Thyroid gland (tissue), 4 donors: ENCODE data around the gene TRIM16. TPM values are rescaled to one million over a fixed set of nuclear protein-coding genes. Genes with fewer than 3 reads are reported as not detected.
"Not testable (repeated sequence)": the region's sequence is repeated elsewhere in the genome, so short reads cannot be mapped to it uniquely, and the experiment has no call there.

Experiments
- DNase-seq, 2 donors: peaks; one replicate each; pipeline ENCODE4 v3.0.0-alpha.2; 2019
- H3K27ac ChIP-seq, 3 donors: fragments of 200-600 bp; sonication (generic); 1 replicate in 2 of 3; 2 replicates in 1 of 3; pipeline ENCODE4 v1.5.1; 2016 to 2019; ENCODE audit warnings: mild to moderate bottlenecking in 1 of 3, moderate library complexity in 1 of 3
- H3K27me3 ChIP-seq: fragments of 200-600 bp; sonication (generic); one replicate; pipeline ENCODE4 v1.5.1; 2019
- H3K36me3 ChIP-seq, 2 donors: fragments of 200-600 bp; sonication (generic); one replicate each; pipeline ENCODE4 v1.5.1; 2016 to 2019
- H3K4me1 ChIP-seq, 2 donors: fragments of 200-600 bp; sonication (generic); one replicate each; pipeline ENCODE4 v1.5.1; 2017 to 2019
- H3K4me3 ChIP-seq, 3 donors: fragments of 200-600 bp; sonication (generic); replicated peaks in 1 of 3; 1 replicate in 2 of 3; 2 replicates in 1 of 3; pipeline ENCODE4 v1.5.1; 2016; ENCODE audit warnings: mild to moderate bottlenecking in 1 of 3
- H3K9me3 ChIP-seq: fragments of 200-600 bp; sonication (generic); one replicate; pipeline ENCODE4 v1.5.1; 2017
- WGBS, 2 donors: methylation state at CpG; one replicate each; pipeline ENCODE4 v1.1.5; 2017; 5-methylcytosine and 5-hydroxymethylcytosine counted together
- intact Hi-C: fragments of 100-400 bp; cut with DNase I; formaldehyde crosslinking; loops from one replicate; pipeline ENCODE4 v1.15.1; 2023
- total RNA-seq, 4 donors: library from RNA; depleted of rRNA; stranded (reverse); fragments of >200 nt; gene quantifications; one replicate each; pipeline ENCODE4 v1.2.3, GENCODE V29; 2016

The TRIM16 gene
- total RNA-seq: 100 to 1,000 TPM in 1 of 4 donors, 10 to 100 TPM in 3; 45.4 to 125 (median 90.6) TPM

- 0 to 1% methylated on average over 21 to 29 of the region's 35 CpGs for WGBS, 2 donors
- intact Hi-C loops: not testable (repeated sequence)
- H3K27ac ChIP-seq: peak within 1 kb of the TSS in 1 of 3 donors; percentile 45
Measured at GRCh38 chr17:15683824-15684478, at the start of gene TRIM16. Gene TRIM16 (minus strand): TSS chr17:15684311. CDS start chr17:15651609, 32,702 bp downstream.

GRCh38 chr17:15733174-15733789 lies 49.2 kb upstream of the TRIM16 start:
- H3K36me3 ChIP-seq, H3K4me3 ChIP-seq, DNase-seq, H3K9me3 ChIP-seq, intact Hi-C loops, H3K27ac ChIP-seq, H3K4me1 ChIP-seq, H3K27me3 ChIP-seq: not testable (repeated sequence)
- 91 to 96% methylated on average over 6 to 8 of the region's 10 CpGs for WGBS, 2 donors

More at GRCh38 chr17:15683824-15684478, at the start of gene TRIM16:
- DNase-seq: peak; percentile 71 to 73
- H3K27me3 ChIP-seq, H3K36me3 ChIP-seq, H3K4me1 ChIP-seq, H3K9me3 ChIP-seq: not testable (repeated sequence)
- H3K4me3 ChIP-seq: peak within 1 kb of the TSS in 2 of 3 donors; percentile 48 to 69

DNA sequence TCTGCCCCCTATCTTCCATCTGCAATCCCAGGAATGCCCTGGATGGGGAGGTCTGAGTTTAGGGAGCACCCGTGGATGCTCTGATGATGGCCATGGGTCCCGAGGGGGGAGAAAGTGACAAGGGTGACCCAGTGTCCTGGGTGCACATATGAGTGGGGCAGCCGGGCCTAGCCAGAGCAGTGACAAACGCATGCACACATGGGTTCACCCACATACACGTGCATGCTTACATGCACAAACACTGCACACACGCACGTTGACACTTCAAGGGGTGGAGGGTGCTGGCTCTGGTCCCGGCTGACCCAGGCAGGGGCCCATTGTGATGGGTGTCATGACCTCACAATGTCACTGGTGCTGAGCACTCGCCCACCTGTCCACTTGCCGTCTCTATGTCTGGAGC lies 47.8 kb upstream of the TRIM16 start, which contains the start of gene TBC1D26:
Gene TBC1D26, plus strand, starts transcription at position 384 of the 400 bp plus-strand sequence. CDS start 3,066 bp downstream, outside the sequence.
- H3K27me3 ChIP-seq, intact Hi-C loops: not testable (repeated sequence)
- 77% methylated on average over 5 of the region's 10 CpGs; no CpG with 5 or more reads in 1 of the 2 donors for WGBS, 2 donors

DNA sequence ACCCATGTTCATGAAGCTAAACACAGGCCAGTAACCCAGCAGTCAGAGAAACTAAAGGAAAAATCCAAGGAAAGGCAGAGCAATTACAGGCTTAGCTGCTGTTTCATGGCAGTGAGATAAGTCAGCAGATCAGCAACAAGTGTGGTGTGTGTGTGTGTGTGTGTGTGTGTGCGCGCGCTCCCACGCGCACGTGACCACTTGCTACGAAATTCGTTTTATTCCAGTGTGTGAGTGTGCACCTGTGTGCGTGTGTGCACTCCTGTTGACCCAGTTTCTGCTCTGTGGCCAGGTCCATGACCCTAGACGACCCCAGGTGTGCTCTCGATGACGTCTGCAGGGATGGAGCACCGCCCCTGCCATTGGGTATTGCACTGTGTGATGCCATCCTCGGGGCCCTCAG lies 46.4 kb upstream of the TRIM16 start:
- H3K27me3 ChIP-seq, H3K27ac ChIP-seq, H3K9me3 ChIP-seq, H3K36me3 ChIP-seq, H3K4me3 ChIP-seq, H3K4me1 ChIP-seq, intact Hi-C loops, DNase-seq: not testable (repeated sequence)
- WGBS, 2 donors: 100% methylated on average over 9 of the region's 14 CpGs; no CpG with 5 or more reads in 1 of the 2 donors

More for the DNA sequence above, 47.8 kb upstream of the TRIM16 start, which contains the start of gene TBC1D26:
- H3K4me3 ChIP-seq, H3K9me3 ChIP-seq, H3K36me3 ChIP-seq, H3K27ac ChIP-seq, H3K4me1 ChIP-seq, DNase-seq: not testable (repeated sequence)

DNA sequence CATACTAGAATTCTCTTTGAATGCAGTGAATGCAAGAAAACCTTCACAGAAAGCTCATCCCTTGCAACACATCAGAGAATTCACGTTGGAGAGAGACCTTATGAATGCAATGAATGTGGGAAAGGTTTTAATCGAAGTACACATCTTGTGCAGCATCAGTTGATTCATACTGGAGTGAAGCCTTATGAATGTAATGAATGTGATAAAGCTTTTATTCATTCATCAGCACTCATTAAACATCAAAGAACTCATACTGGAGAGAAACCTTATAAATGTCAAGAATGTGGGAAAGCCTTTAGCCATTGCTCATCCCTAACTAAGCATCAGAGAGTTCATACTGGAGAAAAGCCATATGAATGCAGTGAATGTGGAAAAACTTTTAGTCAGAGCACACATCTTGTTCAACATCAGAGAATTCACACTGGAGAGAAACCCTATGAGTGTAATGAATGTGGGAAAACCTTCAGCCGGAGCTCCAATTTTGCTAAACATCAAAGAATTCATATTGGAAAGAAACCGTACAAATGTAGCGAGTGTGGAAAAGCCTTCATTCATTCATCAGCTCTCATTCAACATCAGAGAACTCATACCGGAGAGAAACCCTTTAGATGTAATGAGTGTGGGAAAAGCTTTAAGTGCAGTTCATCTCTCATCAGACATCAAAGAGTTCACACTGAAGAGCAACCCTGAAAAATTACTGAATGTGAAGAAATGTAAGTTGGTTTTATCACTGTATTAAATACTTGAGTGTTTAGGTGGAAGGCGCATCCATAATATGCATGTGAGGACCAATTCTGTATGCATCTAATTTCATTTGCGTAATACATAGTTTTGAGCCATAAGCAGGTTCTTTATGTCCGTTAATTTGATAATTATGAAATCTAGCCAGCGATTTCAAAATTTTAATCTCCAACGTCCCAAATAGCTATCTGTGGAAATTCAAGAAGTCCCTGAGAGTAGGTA lies 32.8 kb upstream of the TRIM16 start:
- H3K4me1 ChIP-seq, H3K36me3 ChIP-seq, H3K27ac ChIP-seq, H3K9me3 ChIP-seq, H3K27me3 ChIP-seq, DNase-seq, intact Hi-C loops, H3K4me3 ChIP-seq: not testable (repeated sequence)
- 95 to 99% methylated on average over 9 to 11 of the region's 11 CpGs for WGBS, 2 donors

DNA sequence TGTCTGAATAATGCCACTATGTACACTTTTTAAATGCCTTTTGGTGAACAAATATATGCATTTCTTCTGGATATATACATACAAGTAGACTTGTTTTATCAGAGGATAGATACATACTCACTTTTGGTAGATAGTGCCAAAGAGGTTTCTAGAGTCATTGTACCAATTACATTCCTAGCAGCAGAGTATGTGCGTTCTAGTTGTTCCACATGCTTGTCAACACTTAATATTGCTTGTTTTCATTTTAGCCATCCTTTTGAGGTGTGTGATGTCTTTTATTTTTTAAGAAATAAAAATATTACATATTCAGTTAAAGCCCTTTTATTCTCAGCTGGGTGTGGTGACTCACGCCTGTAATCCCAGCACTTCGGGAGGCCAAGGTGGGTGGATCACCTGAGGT lies 24.8 kb upstream of the TRIM16 start:
- WGBS, 2 donors: 92 to 98% methylated on average over 3 of the region's 3 CpGs
- H3K27ac ChIP-seq, DNase-seq, H3K4me3 ChIP-seq, intact Hi-C loops, H3K27me3 ChIP-seq, H3K4me1 ChIP-seq, H3K9me3 ChIP-seq: not testable (repeated sequence)
- H3K36me3 ChIP-seq: peaks cover 0 to 16% of the 10 kb centered on the region in 2 donors

- H3K27me3 ChIP-seq, DNase-seq, H3K4me1 ChIP-seq, H3K27ac ChIP-seq, H3K9me3 ChIP-seq, H3K4me3 ChIP-seq, intact Hi-C loops: not testable (repeated sequence)
- H3K36me3 ChIP-seq: peaks cover 0 to 16% of the 10 kb centered on the region in 2 donors
- WGBS, 2 donors: 96 to 99% methylated on average over 25 to 32 of the region's 32 CpGs
Measured at GRCh38 chr17:15704813-15705212, 20.7 kb upstream of the TRIM16 start.

DNA sequence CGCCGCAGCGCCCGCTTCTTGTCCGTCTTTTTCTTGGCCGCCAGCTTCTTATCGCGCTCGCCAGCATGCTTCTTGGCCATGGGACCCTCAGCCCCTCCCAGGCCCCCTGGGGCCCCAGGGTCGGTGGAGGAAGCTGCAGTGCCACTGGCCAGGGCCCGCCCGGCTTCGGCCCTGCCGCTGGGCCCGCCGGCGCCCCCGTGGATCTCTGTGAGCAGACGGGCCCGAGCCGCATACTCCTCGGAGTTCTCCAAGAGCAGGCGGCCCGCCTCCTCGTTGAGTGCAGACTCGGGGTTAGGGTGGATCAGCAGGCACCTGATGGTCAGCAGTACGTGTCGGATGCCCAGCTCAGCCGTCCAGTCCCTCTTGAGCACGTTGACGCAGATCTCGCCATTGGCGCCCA lies 20.1 kb upstream of the TRIM16 start:
- intact Hi-C loops, DNase-seq, H3K4me3 ChIP-seq, H3K9me3 ChIP-seq, H3K4me1 ChIP-seq, H3K27me3 ChIP-seq, H3K27ac ChIP-seq: not testable (repeated sequence)
- H3K36me3 ChIP-seq: peaks cover 0 to 16% of the 10 kb centered on the region in 2 donors
- WGBS, 2 donors: 100% methylated on average over 3 of the region's 33 CpGs; no CpG with 5 or more reads in 1 of the 2 donors

DNA sequence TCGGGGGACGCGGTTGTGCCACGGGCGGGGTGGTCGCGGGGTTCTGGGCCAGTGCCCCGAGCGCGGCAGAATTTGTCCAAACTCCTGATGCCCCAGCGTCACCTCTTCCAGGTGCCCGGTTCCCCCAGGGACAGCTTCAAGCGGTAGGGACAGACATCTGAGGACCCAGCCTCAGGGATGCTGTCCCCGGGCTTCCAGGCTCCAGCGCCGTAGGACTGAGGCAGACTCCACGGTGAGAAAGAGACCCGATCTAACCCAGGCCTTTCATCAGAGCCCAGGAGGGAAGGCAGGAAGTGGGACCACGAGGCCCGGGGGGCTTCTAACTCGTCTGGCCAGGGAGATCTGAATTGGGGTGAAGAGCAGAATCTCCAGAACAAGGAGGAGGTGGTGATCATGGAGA lies 15.8 kb upstream of the TRIM16 start:
- H3K27ac ChIP-seq, DNase-seq, H3K27me3 ChIP-seq, H3K4me1 ChIP-seq, H3K9me3 ChIP-seq, intact Hi-C loops, H3K36me3 ChIP-seq: not testable (repeated sequence)
- no CpG with 5 or more reads among the region's 21 CpGs for WGBS, 2 donors
- peak overlapping the region in 2 of 3 donors; percentile 49 to 58 for H3K4me3 ChIP-seq
